Fibroblast of skin of left biceps (primary cell): Measurements from ENCODE around the gene DNASE2.
A peak's percentile ranks its signal among the peaks of the same experiment; 100 is the strongest.
"Not testable (repeated sequence)": the region's sequence is repeated elsewhere in the genome, so short reads cannot be mapped to it uniquely, and the experiment has no call there.

Source experiments
- DNase-seq, 2 experiments: peaks; one replicate each; pipeline ENCODE4 v3.0.0-alpha.2; 2013; ENCODE audit warnings: low read depth in 2 of 2

DNASE2 gene

GRCh38 chr19:12864143-12864542, 17.1 kb downstream of the DNASE2 start:
- DNase-seq = no peak

- no peak for DNase-seq
Measured at GRCh38 chr19:12859546-12859945, 21.7 kb downstream of the DNASE2 start.

GRCh38 chr19:12858041-12858928, 23.0 kb downstream of the DNASE2 start:
- no peak for DNase-seq

GRCh38 chr19:12856653-12857052, 24.6 kb downstream of the DNASE2 start:
- no peak for DNase-seq

- peak; percentile 21 to 25 for DNase-seq
Measured at GRCh38 chr19:12847159-12848139, 33.8 kb downstream of the DNASE2 start.

GRCh38 chr19:12846613-12847012, 34.6 kb downstream of the DNASE2 start:
- not testable (repeated sequence) for DNase-seq

- DNase-seq = no peak
Measured at GRCh38 chr19:12843999-12844732, 37.1 kb downstream of the DNASE2 start.

- no peak for DNase-seq
Measured at GRCh38 chr19:12843328-12843727, 37.9 kb downstream of the DNASE2 start.

GRCh38 chr19:12842511-12842910, 38.7 kb downstream of the DNASE2 start:
- no peak for DNase-seq

GRCh38 chr19:12841094-12841493, 40.2 kb downstream of the DNASE2 start:
- no peak for DNase-seq

- peak in 1 of 2 experiments; percentile 19 for DNase-seq
Measured at GRCh38 chr19:12840091-12841079, 40.9 kb downstream of the DNASE2 start.

- no peak for DNase-seq
Measured at GRCh38 chr19:12838886-12839756, 42.1 kb downstream of the DNASE2 start.

- no peak for DNase-seq
Measured at GRCh38 chr19:12838182-12838885, 42.9 kb downstream of the DNASE2 start, which contains the start of gene MAST1. Gene MAST1 (plus strand): TSS chr19:12838515. CDS start chr19:12838573, 58 bp downstream.

GRCh38 chr19:12837225-12837624, 44.0 kb downstream of the DNASE2 start:
- DNase-seq = no peak

- DNase-seq = no peak
Measured at GRCh38 chr19:12836529-12836863, 44.8 kb downstream of the DNASE2 start.

GRCh38 chr19:12834976-12835757, 46.1 kb downstream of the DNASE2 start:
- no peak for DNase-seq

GRCh38 chr19:12834566-12834943, 46.7 kb downstream of the DNASE2 start, which contains the start of gene RTBDN:
Gene RTBDN (minus strand): TSS chr19:12834579. CDS start chr19:12829979, 4,600 bp downstream.
- no peak for DNase-seq
